ENCODE results near the gene TMEM245.
"Not testable (repeated sequence)": the region's sequence is repeated elsewhere in the genome, so short reads cannot be mapped to it uniquely, and the experiment has no call there.

The TMEM245 gene

DNA sequence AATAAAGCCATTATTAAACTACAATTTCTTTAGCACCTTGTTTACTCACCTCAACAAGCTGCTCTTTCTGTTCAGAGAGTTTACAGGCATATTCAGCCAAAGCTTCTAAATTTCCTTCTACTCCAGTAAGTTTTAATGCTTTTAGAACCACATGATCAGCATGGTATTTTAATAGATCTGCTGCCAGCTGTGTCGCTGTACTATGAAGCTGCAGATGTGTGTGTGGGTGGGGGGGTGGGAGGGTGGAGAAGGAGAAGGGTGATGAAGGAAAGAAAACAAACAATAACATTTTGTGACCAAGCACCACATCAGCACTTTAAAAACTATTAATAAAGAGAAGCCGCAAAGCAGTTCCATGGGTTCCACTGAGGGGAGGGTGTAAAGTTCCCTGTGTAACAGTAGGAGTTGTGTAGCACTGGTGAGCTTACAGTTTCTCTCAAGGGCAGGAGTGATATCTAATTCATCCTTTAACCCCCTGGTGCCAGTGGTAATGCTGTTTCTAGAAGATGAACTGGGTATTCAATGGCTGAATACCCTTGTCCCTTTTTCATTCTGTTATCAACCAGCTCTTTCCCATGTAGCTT, 147.0 kb downstream of the TMEM245 start:
- no peak overlapping the region for H3K4me2 ChIP-seq (ENCODE audit: low read length)
- H4K20me1 ChIP-seq (ENCODE audit: control insufficient read depth, insufficient read depth, low read depth, low read length) = no peaks in the 10 kb centered on the region
- H3K4me1 ChIP-seq (ENCODE audit: control insufficient read depth, low read length) = no peaks in the 10 kb centered on the region
- H3K27ac ChIP-seq (ENCODE audit: low read depth, low read length) = no peak overlapping the region
- H3K9me2 ChIP-seq (replicated peaks; ENCODE audit: control insufficient read depth, low read length) = no peaks in the 10 kb centered on the region
- H3K79me2 ChIP-seq (ENCODE audit: control insufficient read depth, low read length) = no peaks in the 10 kb centered on the region
- no peak for TF ChIP-seq EZH2phosphoT487 (IDR thresholded peaks at IDR 0.05; ENCODE audit: borderline replicate concordance, low read length)
- TF ChIP-seq, protein P1, sequence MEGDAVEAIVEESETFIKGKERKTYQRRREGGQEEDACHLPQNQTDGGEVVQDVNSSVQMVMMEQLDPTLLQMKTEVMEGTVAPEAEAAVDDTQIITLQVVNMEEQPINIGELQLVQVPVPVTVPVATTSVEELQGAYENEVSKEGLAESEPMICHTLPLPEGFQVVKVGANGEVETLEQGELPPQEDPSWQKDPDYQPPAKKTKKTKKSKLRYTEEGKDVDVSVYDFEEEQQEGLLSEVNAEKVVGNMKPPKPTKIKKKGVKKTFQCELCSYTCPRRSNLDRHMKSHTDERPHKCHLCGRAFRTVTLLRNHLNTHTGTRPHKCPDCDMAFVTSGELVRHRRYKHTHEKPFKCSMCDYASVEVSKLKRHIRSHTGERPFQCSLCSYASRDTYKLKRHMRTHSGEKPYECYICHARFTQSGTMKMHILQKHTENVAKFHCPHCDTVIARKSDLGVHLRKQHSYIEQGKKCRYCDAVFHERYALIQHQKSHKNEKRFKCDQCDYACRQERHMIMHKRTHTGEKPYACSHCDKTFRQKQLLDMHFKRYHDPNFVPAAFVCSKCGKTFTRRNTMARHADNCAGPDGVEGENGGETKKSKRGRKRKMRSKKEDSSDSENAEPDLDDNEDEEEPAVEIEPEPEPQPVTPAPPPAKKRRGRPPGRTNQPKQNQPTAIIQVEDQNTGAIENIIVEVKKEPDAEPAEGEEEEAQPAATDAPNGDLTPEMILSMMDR (IDR thresholded peaks at IDR 0.05; ENCODE audit: low read depth, low read length, poor library complexity, severe bottlenecking) = no peak
- no peaks in the 10 kb centered on the region for H3K27me3 ChIP-seq (ENCODE audit: control insufficient read depth, low read length)
- H3K9me3 ChIP-seq (ENCODE audit: control insufficient read depth, insufficient read depth, low read length) = no peaks in the 10 kb centered on the region
- H3K36me3 ChIP-seq (ENCODE audit: control insufficient read depth, low read length) = peaks cover 28% of the 10 kb centered on the region
- no peaks in the 10 kb centered on the region for H3F3A ChIP-seq (ENCODE audit: control insufficient read depth, insufficient read depth)
- H3K4me3 ChIP-seq (ENCODE audit: low read length) = no peak overlapping the region

DNA sequence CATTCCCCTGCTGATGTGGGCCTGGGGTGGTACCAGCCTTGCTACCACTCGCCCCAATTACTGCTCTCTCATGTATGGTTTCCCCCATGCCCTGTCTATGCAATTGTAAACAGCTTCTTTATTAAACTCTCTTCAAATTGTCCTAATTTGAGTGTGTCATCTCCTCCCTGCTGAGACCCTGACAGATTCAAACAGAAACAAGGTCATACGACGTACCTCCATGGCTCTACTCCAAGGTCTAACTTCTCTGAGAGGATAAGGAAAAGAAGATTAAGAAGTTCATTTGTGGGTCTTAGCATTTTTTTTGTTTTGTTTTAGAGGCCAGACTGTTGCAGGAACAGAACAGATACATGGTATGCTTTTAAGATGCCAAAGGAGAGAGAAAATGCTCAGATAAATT, 147.6 kb downstream of the TMEM245 start:
- no peaks in the 10 kb centered on the region for H3K27me3 ChIP-seq (ENCODE audit: control insufficient read depth, low read length)
- H3K36me3 ChIP-seq (ENCODE audit: control insufficient read depth, low read length) = peaks cover 28% of the 10 kb centered on the region
- H3K4me1 ChIP-seq (ENCODE audit: control insufficient read depth, low read length) = no peaks in the 10 kb centered on the region
- H3K27ac ChIP-seq (ENCODE audit: low read depth, low read length) = no peak overlapping the region
- no peaks in the 10 kb centered on the region for H4K20me1 ChIP-seq (ENCODE audit: control insufficient read depth, insufficient read depth, low read depth, low read length)
- no peaks in the 10 kb centered on the region for H3K79me2 ChIP-seq (ENCODE audit: control insufficient read depth, low read length)
- H3F3A ChIP-seq (ENCODE audit: control insufficient read depth, insufficient read depth) = no peaks in the 10 kb centered on the region
- no peaks in the 10 kb centered on the region for H3K9me2 ChIP-seq (replicated peaks; ENCODE audit: control insufficient read depth, low read length)
- H3K9me3 ChIP-seq (ENCODE audit: control insufficient read depth, insufficient read depth, low read length) = no peaks in the 10 kb centered on the region
- H3K4me2 ChIP-seq (ENCODE audit: low read length) = no peak overlapping the region
- H3K4me3 ChIP-seq (ENCODE audit: low read length) = no peak overlapping the region
- TF ChIP-seq, protein P1 (IDR thresholded peaks at IDR 0.05; ENCODE audit: low read depth, low read length, poor library complexity, severe bottlenecking) = no peak
- no peak for TF ChIP-seq EZH2phosphoT487 (IDR thresholded peaks at IDR 0.05; ENCODE audit: borderline replicate concordance, low read length)

- H3K9me2 ChIP-seq (replicated peaks; ENCODE audit: control insufficient read depth, low read length); H3K79me2 ChIP-seq (ENCODE audit: control insufficient read depth, low read length): not testable (repeated sequence)
- H3K36me3 ChIP-seq (ENCODE audit: control insufficient read depth, low read length) = peaks cover 28% of the 10 kb centered on the region
These were observed 148.4 kb downstream of the TMEM245 start for GRCh38 chr9:108971392-108971791.

GRCh38 chr9:108967916-108968315, 151.8 kb downstream of the TMEM245 start:
- TF ChIP-seq, protein P1 (IDR thresholded peaks at IDR 0.05; ENCODE audit: low read depth, low read length, poor library complexity, severe bottlenecking) = no peak
- TF ChIP-seq EZH2phosphoT487 (IDR thresholded peaks at IDR 0.05; ENCODE audit: borderline replicate concordance, low read length) = no peak

More at GRCh38 chr9:108971392-108971791, 148.4 kb downstream of the TMEM245 start:
- not testable (repeated sequence) for H3K27me3 ChIP-seq (ENCODE audit: control insufficient read depth, low read length); H3K4me2 ChIP-seq (ENCODE audit: low read length); H3K4me3 ChIP-seq (ENCODE audit: low read length); H3K9me3 ChIP-seq (ENCODE audit: control insufficient read depth, insufficient read depth, low read length); H3K27ac ChIP-seq (ENCODE audit: low read depth, low read length); H3F3A ChIP-seq (ENCODE audit: control insufficient read depth, insufficient read depth); H4K20me1 ChIP-seq (ENCODE audit: control insufficient read depth, insufficient read depth, low read depth, low read length); H3K4me1 ChIP-seq (ENCODE audit: control insufficient read depth, low read length)

More at GRCh38 chr9:108967916-108968315, 151.8 kb downstream of the TMEM245 start:
- no peaks in the 10 kb centered on the region for H3K4me1 ChIP-seq (ENCODE audit: control insufficient read depth, low read length)
- no peak overlapping the region for H3K4me2 ChIP-seq (ENCODE audit: low read length)
- no peaks in the 10 kb centered on the region for H4K20me1 ChIP-seq (ENCODE audit: control insufficient read depth, insufficient read depth, low read depth, low read length)
- H3K4me3 ChIP-seq (ENCODE audit: low read length) = no peak overlapping the region
- H3K9me2 ChIP-seq (replicated peaks; ENCODE audit: control insufficient read depth, low read length) = no peaks in the 10 kb centered on the region
- H3K27me3 ChIP-seq (ENCODE audit: control insufficient read depth, low read length) = no peaks in the 10 kb centered on the region
- H3F3A ChIP-seq (ENCODE audit: control insufficient read depth, insufficient read depth) = no peaks in the 10 kb centered on the region
- H3K27ac ChIP-seq (ENCODE audit: low read depth, low read length) = no peak overlapping the region
- H3K36me3 ChIP-seq (ENCODE audit: control insufficient read depth, low read length) = peaks cover 23% of the 10 kb centered on the region
- no peaks in the 10 kb centered on the region for H3K79me2 ChIP-seq (ENCODE audit: control insufficient read depth, low read length)
- H3K9me3 ChIP-seq (ENCODE audit: control insufficient read depth, insufficient read depth, low read length) = no peaks in the 10 kb centered on the region

All from DOHH2 (cell line).